ENCODE results near the gene MUSK.
A peak's percentile ranks its signal among the peaks of the same experiment; 100 is the strongest.

The MUSK gene

GRCh38 chr9:110750272-110750671 lies 81.7 kb downstream of the MUSK start:
- H3K36me3 ChIP-seq (ENCODE audit: low read depth), result no peaks in the 10 kb centered on the region
- peaks cover 66% of the 10 kb centered on the region for H3K4me1 ChIP-seq (ENCODE audit: insufficient read depth, poor library complexity, severe bottlenecking)
- DNase-seq (ENCODE audit: low spot score), result no peak
- no peak for ATAC-seq (ENCODE audit: low read depth)
- H3K4me3 ChIP-seq (ENCODE audit: severe bottlenecking), result no peak overlapping the region
- no peak for TF ChIP-seq CTCF (IDR thresholded peaks at IDR 0.05; ENCODE audit: poor library complexity, severe bottlenecking)
- no peak overlapping the region for H3K27ac ChIP-seq (ENCODE audit: poor library complexity, severe bottlenecking)
- H3K27me3 ChIP-seq (ENCODE audit: insufficient read depth, poor library complexity, severe bottlenecking), result no peaks in the 10 kb centered on the region
- H3K9me3 ChIP-seq (ENCODE audit: severe bottlenecking), result no peaks in the 10 kb centered on the region

GRCh38 chr9:110751971-110752370 lies 83.4 kb downstream of the MUSK start:
- Histone ChIP-seq H3K4me3 (ENCODE audit: severe bottlenecking) (no peak overlapping the region), H3K27me3 (ENCODE audit: insufficient read depth, poor library complexity, severe bottlenecking) (no peaks in the 10 kb centered on the region), H3K36me3 (ENCODE audit: low read depth) (no peaks in the 10 kb centered on the region), H3K4me1 (ENCODE audit: insufficient read depth, poor library complexity, severe bottlenecking) (peaks cover 52% of the 10 kb centered on the region), H3K9me3 (ENCODE audit: severe bottlenecking) (no peaks in the 10 kb centered on the region), H3K27ac (ENCODE audit: poor library complexity, severe bottlenecking) (peak overlapping the region; percentile 79)
- no peak for DNase-seq (ENCODE audit: low spot score)
- no peak for TF ChIP-seq CTCF (IDR thresholded peaks at IDR 0.05; ENCODE audit: poor library complexity, severe bottlenecking)
- ATAC-seq (ENCODE audit: low read depth), result no peak

GRCh38 chr9:110752766-110753165 lies 84.2 kb downstream of the MUSK start:
- no peaks in the 10 kb centered on the region for H3K9me3 ChIP-seq (ENCODE audit: severe bottlenecking)
- H3K27ac ChIP-seq (ENCODE audit: poor library complexity, severe bottlenecking), result peak overlapping the region; percentile 79
- DNase-seq (ENCODE audit: low spot score) (peak; percentile 74), ATAC-seq (ENCODE audit: low read depth) (peak; percentile 83)
- no peak overlapping the region for H3K4me3 ChIP-seq (ENCODE audit: severe bottlenecking)
- TF ChIP-seq CTCF (IDR thresholded peaks at IDR 0.05; ENCODE audit: poor library complexity, severe bottlenecking), result no peak
- no peaks in the 10 kb centered on the region for H3K27me3 ChIP-seq (ENCODE audit: insufficient read depth, poor library complexity, severe bottlenecking)
- no peaks in the 10 kb centered on the region for H3K36me3 ChIP-seq (ENCODE audit: low read depth)
- H3K4me1 ChIP-seq (ENCODE audit: insufficient read depth, poor library complexity, severe bottlenecking), result peaks cover 47% of the 10 kb centered on the region

- H3K4me3 ChIP-seq (ENCODE audit: severe bottlenecking), result no peak overlapping the region
- TF ChIP-seq CTCF (IDR thresholded peaks at IDR 0.05; ENCODE audit: poor library complexity, severe bottlenecking), result no peak
- H3K9me3 ChIP-seq (ENCODE audit: severe bottlenecking), result no peaks in the 10 kb centered on the region
- H3K27me3 ChIP-seq (ENCODE audit: insufficient read depth, poor library complexity, severe bottlenecking), result no peaks in the 10 kb centered on the region
- peaks cover 39% of the 10 kb centered on the region for H3K4me1 ChIP-seq (ENCODE audit: insufficient read depth, poor library complexity, severe bottlenecking)
- H3K36me3 ChIP-seq (ENCODE audit: low read depth), result no peaks in the 10 kb centered on the region
- ATAC-seq (ENCODE audit: low read depth) (no peak), DNase-seq (ENCODE audit: low spot score) (no peak)
- H3K27ac ChIP-seq (ENCODE audit: poor library complexity, severe bottlenecking), result peak overlapping the region; percentile 79
Measured at GRCh38 chr9:110753731-110754231, 85.2 kb downstream of the MUSK start.

- H3K27ac ChIP-seq (ENCODE audit: poor library complexity, severe bottlenecking), result peak overlapping the region; percentile 79
- H3K9me3 ChIP-seq (ENCODE audit: severe bottlenecking), result no peaks in the 10 kb centered on the region
Measured at GRCh38 chr9:110755179-110755578, 86.6 kb downstream of the MUSK start.

More at GRCh38 chr9:110755179-110755578, 86.6 kb downstream of the MUSK start:
- Histone ChIP-seq H3K4me3 (ENCODE audit: severe bottlenecking) (no peak overlapping the region), H3K27me3 (ENCODE audit: insufficient read depth, poor library complexity, severe bottlenecking) (no peaks in the 10 kb centered on the region), H3K4me1 (ENCODE audit: insufficient read depth, poor library complexity, severe bottlenecking) (peaks cover 35% of the 10 kb centered on the region), H3K36me3 (ENCODE audit: low read depth) (no peaks in the 10 kb centered on the region)
- ATAC-seq (ENCODE audit: low read depth), result peak; percentile 61
- DNase-seq (ENCODE audit: low spot score), result no peak
- no peak for TF ChIP-seq CTCF (IDR thresholded peaks at IDR 0.05; ENCODE audit: poor library complexity, severe bottlenecking)

Data from RWPE2 (cell line).